Liver (tissue), 9 donors: ENCODE measurements around the gene UNKL. TPM values are rescaled to one million over a fixed set of nuclear protein-coding genes. Genes with fewer than 3 reads are reported as not detected.

Experiments
- DNase-seq: peaks from one replicate; pipeline ENCODE4 v3.0.0-alpha.2; 2017; ENCODE audit warnings: low spot score
- H3K27ac ChIP-seq, 2 donors: one replicate each; pipeline ENCODE4 v1.7.0; 2013; ENCODE audit warnings: inconsistent platforms in 2 of 2, low read length in 2 of 2, control low read depth in 1 of 2, low read depth in 1 of 2, mild to moderate bottlenecking in 1 of 2
- H3K27me3 ChIP-seq, 4 donors: one replicate each; pipeline versions ENCODE4 v1.6.1 to v1.7.0; 2013; ENCODE audit warnings: low read length in 3 of 4, inconsistent platforms in 1 of 4, mild to moderate bottlenecking in 1 of 4, moderate library complexity in 1 of 4; ENCODE audit not compliant: control insufficient read depth in 4 of 4, insufficient read depth in 4 of 4
- H3K36me3 ChIP-seq, 4 donors: one replicate each; pipeline versions ENCODE4 v1.6.1 to v1.7.0; 2013; ENCODE audit warnings: low read length in 3 of 4, mild to moderate bottlenecking in 3 of 4, low read depth in 1 of 4, moderate library complexity in 1 of 4; ENCODE audit not compliant: control insufficient read depth in 4 of 4, insufficient read depth in 3 of 4
- H3K4me1 ChIP-seq, 4 donors: one replicate each; pipeline versions ENCODE4 v1.6.1 to v1.7.0; 2013; ENCODE audit warnings: low read length in 3 of 4, mild to moderate bottlenecking in 3 of 4, moderate library complexity in 1 of 4; ENCODE audit not compliant: control insufficient read depth in 4 of 4, insufficient read depth in 4 of 4
- H3K4me3 ChIP-seq, 3 donors: one replicate each; pipeline versions ENCODE4 v1.6.1 to v1.7.0; 2013; ENCODE audit warnings: low read length in 3 of 3, control low read depth in 1 of 3, low read depth in 1 of 3, mild to moderate bottlenecking in 1 of 3
- H3K9ac ChIP-seq, 2 donors: one replicate each; pipeline ENCODE4 v1.7.0; 2013; ENCODE audit warnings: low read length in 2 of 2, mild to moderate bottlenecking in 2 of 2, moderate library complexity in 2 of 2, control low read depth in 1 of 2, low read depth in 1 of 2
- H3K9me3 ChIP-seq, 4 donors: one replicate each; pipeline versions ENCODE4 v1.6.1 to v1.7.0; 2013; ENCODE audit warnings: low read length in 3 of 4; ENCODE audit not compliant: control insufficient read depth in 4 of 4
- HNF4A ChIP-seq, 2 donors: conservative IDR thresholded peaks; 2 replicates each; pipeline ENCODE4 v1.6.1; 2016; ENCODE audit warnings: antibody characterized with exemption in 2 of 2, mild to moderate bottlenecking in 2 of 2
- HNF4G ChIP-seq: IDR thresholded peaks from 2 replicates; pipeline ENCODE4 v1.6.1; 2016; ENCODE audit warnings: antibody characterized with exemption
- MAX ChIP-seq: IDR thresholded peaks from 2 replicates; pipeline ENCODE4 v1.6.1; 2016; ENCODE audit warnings: antibody characterized with exemption
- SP1 ChIP-seq: IDR thresholded peaks from 2 replicates; pipeline ENCODE4 v1.6.1; 2018; ENCODE audit warnings: antibody characterized with exemption, mild to moderate bottlenecking
- TAF1 ChIP-seq: conservative IDR thresholded peaks from 2 replicates; pipeline ENCODE4 v1.6.1; 2016; ENCODE audit warnings: antibody characterized with exemption, mild to moderate bottlenecking
- YY1 ChIP-seq: IDR thresholded peaks from 2 replicates; pipeline ENCODE4 v1.6.1; 2016; ENCODE audit warnings: antibody characterized with exemption, mild to moderate bottlenecking
- WGBS: extraction: QIAGEN DNeasy Blood & Tissue Kit; methylation state at CpG from one replicate; pipeline ENCODE4 v1.1.7; 2013; 5-methylcytosine and 5-hydroxymethylcytosine counted together
- polyA plus RNA-seq, 2 donors: library from polyadenylated mRNA; stranded (reverse) in 1 of 2; unstranded in 1 of 2; fragments of 200-250 nt in 1 of 2; fragments of >200 nt in 1 of 2; fragmentation: Nextera tagmentation in 1 of 2; extraction: Ambion mirVana in 1 of 2; gene quantifications; one replicate each; pipeline versions ENCODE4 v1.2.1 to v1.2.3, GENCODE V29; 2013 to 2015
- total RNA-seq, 2 donors: library from RNA; depleted of rRNA; stranded (reverse); fragments of >200 nt; gene quantifications; one replicate each; pipeline ENCODE4 v1.2.3, GENCODE V29; 2014
- TF ChIP-seq, protein P1 (sequence below): IDR thresholded peaks from 2 replicates; pipeline ENCODE4 v1.6.1; 2016; ENCODE audit warnings: antibody characterized with exemption
- TF ChIP-seq, protein P2 (sequence below): IDR thresholded peaks from 2 replicates; pipeline ENCODE4 v1.6.1; 2016; ENCODE audit warnings: antibody characterized with exemption, mild to moderate bottlenecking
- donor health status: healthy.
- donor health status: healthy.
- donor health status: healthy.
- donor health status: healthy.
- donor health status: healthy.

The UNKL gene
- total and polyA plus RNA-seq, 4 donors, result 3.5 to 14.7 (median 6.6) TPM

GRCh38 chr16:1392826-1393225 is 21.7 kb downstream of the UNKL start:
- TF ChIP-seq, protein P1, sequence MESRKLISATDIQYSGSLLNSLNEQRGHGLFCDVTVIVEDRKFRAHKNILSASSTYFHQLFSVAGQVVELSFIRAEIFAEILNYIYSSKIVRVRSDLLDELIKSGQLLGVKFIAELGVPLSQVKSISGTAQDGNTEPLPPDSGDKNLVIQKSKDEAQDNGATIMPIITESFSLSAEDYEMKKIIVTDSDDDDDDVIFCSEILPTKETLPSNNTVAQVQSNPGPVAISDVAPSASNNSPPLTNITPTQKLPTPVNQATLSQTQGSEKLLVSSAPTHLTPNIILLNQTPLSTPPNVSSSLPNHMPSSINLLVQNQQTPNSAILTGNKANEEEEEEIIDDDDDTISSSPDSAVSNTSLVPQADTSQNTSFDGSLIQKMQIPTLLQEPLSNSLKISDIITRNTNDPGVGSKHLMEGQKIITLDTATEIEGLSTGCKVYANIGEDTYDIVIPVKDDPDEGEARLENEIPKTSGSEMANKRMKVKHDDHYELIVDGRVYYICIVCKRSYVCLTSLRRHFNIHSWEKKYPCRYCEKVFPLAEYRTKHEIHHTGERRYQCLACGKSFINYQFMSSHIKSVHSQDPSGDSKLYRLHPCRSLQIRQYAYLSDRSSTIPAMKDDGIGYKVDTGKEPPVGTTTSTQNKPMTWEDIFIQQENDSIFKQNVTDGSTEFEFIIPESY, result no peak
- TF ChIP-seq HNF4G (no peak), HNF4A (conservative IDR thresholded peaks at IDR 0.05) (no peak), MAX (no peak), SP1 (no peak), YY1 (no peak), TAF1 (no peak)
- TF ChIP-seq, protein P2, sequence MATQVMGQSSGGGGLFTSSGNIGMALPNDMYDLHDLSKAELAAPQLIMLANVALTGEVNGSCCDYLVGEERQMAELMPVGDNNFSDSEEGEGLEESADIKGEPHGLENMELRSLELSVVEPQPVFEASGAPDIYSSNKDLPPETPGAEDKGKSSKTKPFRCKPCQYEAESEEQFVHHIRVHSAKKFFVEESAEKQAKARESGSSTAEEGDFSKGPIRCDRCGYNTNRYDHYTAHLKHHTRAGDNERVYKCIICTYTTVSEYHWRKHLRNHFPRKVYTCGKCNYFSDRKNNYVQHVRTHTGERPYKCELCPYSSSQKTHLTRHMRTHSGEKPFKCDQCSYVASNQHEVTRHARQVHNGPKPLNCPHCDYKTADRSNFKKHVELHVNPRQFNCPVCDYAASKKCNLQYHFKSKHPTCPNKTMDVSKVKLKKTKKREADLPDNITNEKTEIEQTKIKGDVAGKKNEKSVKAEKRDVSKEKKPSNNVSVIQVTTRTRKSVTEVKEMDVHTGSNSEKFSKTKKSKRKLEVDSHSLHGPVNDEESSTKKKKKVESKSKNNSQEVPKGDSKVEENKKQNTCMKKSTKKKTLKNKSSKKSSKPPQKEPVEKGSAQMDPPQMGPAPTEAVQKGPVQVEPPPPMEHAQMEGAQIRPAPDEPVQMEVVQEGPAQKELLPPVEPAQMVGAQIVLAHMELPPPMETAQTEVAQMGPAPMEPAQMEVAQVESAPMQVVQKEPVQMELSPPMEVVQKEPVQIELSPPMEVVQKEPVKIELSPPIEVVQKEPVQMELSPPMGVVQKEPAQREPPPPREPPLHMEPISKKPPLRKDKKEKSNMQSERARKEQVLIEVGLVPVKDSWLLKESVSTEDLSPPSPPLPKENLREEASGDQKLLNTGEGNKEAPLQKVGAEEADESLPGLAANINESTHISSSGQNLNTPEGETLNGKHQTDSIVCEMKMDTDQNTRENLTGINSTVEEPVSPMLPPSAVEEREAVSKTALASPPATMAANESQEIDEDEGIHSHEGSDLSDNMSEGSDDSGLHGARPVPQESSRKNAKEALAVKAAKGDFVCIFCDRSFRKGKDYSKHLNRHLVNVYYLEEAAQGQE, result no peak
- DNase-seq, result no peak
- H3K4me1 ChIP-seq, result no peaks in the 10 kb centered on the region
- no peaks in the 10 kb centered on the region for H3K27me3 ChIP-seq
- H3K9ac ChIP-seq, result no peak overlapping the region
- no peak overlapping the region for H3K4me3 ChIP-seq
- peaks cover 13 to 54% (median 23%) of the 10 kb centered on the region in 4 donors for H3K36me3 ChIP-seq
- H3K9me3 ChIP-seq, result no peaks in the 10 kb centered on the region
- no peak overlapping the region for H3K27ac ChIP-seq
- 96% methylated on average over 17 of the region's 17 CpGs for WGBS

DNA sequence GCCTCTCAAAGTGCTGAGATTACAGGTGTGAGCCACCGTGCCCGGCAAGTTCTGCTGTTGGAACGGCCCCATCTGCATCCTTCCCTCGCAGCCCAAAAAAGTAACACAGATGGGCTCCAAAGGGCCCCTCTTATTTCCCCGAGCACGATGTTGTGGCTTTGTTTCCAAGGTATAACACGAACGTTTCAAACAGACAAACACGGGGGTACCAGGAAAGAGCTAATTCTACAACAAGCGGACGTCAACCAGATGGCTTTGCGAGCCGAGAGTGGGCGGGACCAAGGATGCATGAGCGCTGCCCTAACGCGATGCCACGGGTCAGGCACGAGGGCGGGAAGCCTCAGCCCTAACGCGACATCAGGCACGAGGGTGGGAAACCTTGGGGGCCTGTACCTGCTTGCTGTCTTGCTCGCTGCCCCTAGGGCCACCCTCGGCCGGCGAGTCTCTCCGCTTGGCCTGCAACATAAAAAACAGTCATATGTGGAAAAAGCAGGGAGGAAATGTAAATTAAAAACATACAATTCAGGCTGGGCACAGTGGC is 24.2 kb downstream of the UNKL start:
- no peaks in the 10 kb centered on the region for H3K9me3 ChIP-seq
- H3K4me3 ChIP-seq, result no peak overlapping the region
- H3K27me3 ChIP-seq, result no peaks in the 10 kb centered on the region
- TF ChIP-seq, protein P2, result no peak
- no peak for TF ChIP-seq MAX
- 90% methylated on average over 28 of the region's 28 CpGs for WGBS
- no peak overlapping the region for H3K27ac ChIP-seq
- no peak for DNase-seq
- no peak overlapping the region for H3K9ac ChIP-seq
- H3K36me3 ChIP-seq, result peaks cover 16 to 54% (median 19%) of the 10 kb centered on the region in 4 donors
- H3K4me1 ChIP-seq, result no peaks in the 10 kb centered on the region
